Activated T-helper 1 cell treated with anti-CD3 and anti-CD28 coated beads, Interleukin-12 subunit alpha, Interleukin-12 subunit beta, Interleukin-2, Interleukin-4 antibody, amounts not matched to agents 30 ng/mL and 10 ng/mL and 1 ng/mL, durations not matched to agents 14 hours and 24 hours and 36 hours (primary cell): ENCODE measurements around the gene CYP1B1. TPM values are rescaled to one million over a fixed set of nuclear protein-coding genes. Genes with fewer than 3 reads are reported as not detected.
"Not testable (repeated sequence)": the region's sequence is repeated elsewhere in the genome, so short reads cannot be mapped to it uniquely, and the experiment has no call there.

Experiments
- DNase-seq: peaks from one replicate; pipeline ENCODE4 v3.0.0; 2021; ENCODE audit warnings: low spot score
- H3K27ac Mint-ChIP-seq: one replicate; pipeline ENCODE4 v1.8.0; 2021; ENCODE audit warnings: mild to moderate bottlenecking, mixed read lengths
- H3K27me3 Mint-ChIP-seq: one replicate; pipeline ENCODE4 v1.8.0; 2022; ENCODE audit warnings: mild to moderate bottlenecking, moderate library complexity, mixed read lengths; ENCODE audit not compliant: insufficient read depth
- H3K36me3 Mint-ChIP-seq: one replicate; pipeline ENCODE4 v1.8.0; 2021; ENCODE audit warnings: low read depth, mixed read lengths
- H3K4me1 Mint-ChIP-seq: one replicate; pipeline ENCODE4 v1.8.0; 2021; ENCODE audit warnings: low read depth, mixed read lengths
- H3K4me3 Mint-ChIP-seq: one replicate; pipeline ENCODE4 v1.8.0; 2021; ENCODE audit warnings: mild to moderate bottlenecking, moderate library complexity, mixed read lengths
- H3K9me3 Mint-ChIP-seq: one replicate; pipeline ENCODE4 v1.8.0; 2021; ENCODE audit warnings: mixed read lengths
- intact Hi-C: fragments of 100-400 bp; cut with micrococcal nuclease; formaldehyde crosslinking; loops from one replicate; pipeline ENCODE4 v1.15.1; 2024
- total RNA-seq: library from RNA; stranded (reverse); gene quantifications from 2 replicates; pipeline ENCODE4 v1.2.3, GENCODE V29; 2022

The CYP1B1 gene
- total RNA-seq: 12.7 and 14.7 TPM in 2 replicates

- peaks cover 17% of the 10 kb centered on the region for H3K36me3 Mint-ChIP-seq
- H3K27ac Mint-ChIP-seq: peak within 1 kb of the TSS; percentile 74
- no peaks in the 10 kb centered on the region for H3K9me3 Mint-ChIP-seq
- no peak for DNase-seq
- H3K4me3 Mint-ChIP-seq: peak within 1 kb of the TSS; percentile 71
- intact Hi-C loops: loop anchor here (1.0 to 10.0 kb wide), 11 partner anchors 21 to 401 kb away; partner anchors contain the start of genes ATL2, CDC42EP3 and RMDN2
- peaks cover 50% of the 10 kb centered on the region for H3K4me1 Mint-ChIP-seq
- peaks cover 38% of the 10 kb centered on the region for H3K27me3 Mint-ChIP-seq
Observed at GRCh38 chr2:38075507-38076151, at the start of gene CYP1B1. CYP1B1 (minus strand) TSS chr2:38076151; CDS start chr2:38075388, 763 bp downstream.

- no peaks in the 10 kb centered on the region for H3K4me1 Mint-ChIP-seq
Observed at GRCh38 chr2:38125007-38125406, 49.1 kb upstream of the CYP1B1 start.

GRCh38 chr2:38123911-38124310 lies 48.0 kb upstream of the CYP1B1 start:
- peaks cover 23% of the 10 kb centered on the region for H3K9me3 Mint-ChIP-seq
- DNase-seq: no peak
- intact Hi-C loops: no loop called here
- no peaks in the 10 kb centered on the region for H3K36me3 Mint-ChIP-seq
- no peak overlapping the region for H3K4me3 Mint-ChIP-seq
- no peak overlapping the region for H3K27ac Mint-ChIP-seq
- H3K27me3 Mint-ChIP-seq: peaks cover 4% of the 10 kb centered on the region
- no peaks in the 10 kb centered on the region for H3K4me1 Mint-ChIP-seq

More at GRCh38 chr2:38125007-38125406, 49.1 kb upstream of the CYP1B1 start:
- DNase-seq: no peak
- Mint-ChIP-seq H3K4me3 (no peak overlapping the region), H3K9me3 (peaks cover 23% of the 10 kb centered on the region), H3K27ac (no peak overlapping the region), H3K27me3 (peaks cover 4% of the 10 kb centered on the region), H3K36me3 (no peaks in the 10 kb centered on the region)
- intact Hi-C loops: no loop called here

DNA sequence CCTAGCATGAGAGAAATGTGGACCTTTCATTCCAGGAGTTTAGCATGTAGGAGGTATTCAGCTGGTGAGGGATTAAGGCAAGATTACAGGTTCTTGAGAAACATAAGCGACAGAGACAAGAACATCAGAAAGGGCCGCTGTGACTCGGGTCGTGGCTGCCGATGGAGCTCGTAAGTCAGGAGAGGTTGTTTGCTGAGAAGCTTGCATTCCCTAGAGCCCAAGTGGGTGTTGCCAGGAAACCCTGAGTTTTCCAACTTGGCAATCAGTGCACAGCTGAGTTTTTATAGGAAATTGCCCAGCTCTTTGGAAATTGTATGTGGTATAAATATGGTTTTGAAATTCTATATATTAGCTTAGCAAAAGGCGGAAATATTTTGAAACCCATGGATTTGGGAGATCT lies 46.4 kb upstream of the CYP1B1 start:
- intact Hi-C loops: no loop called here
- peaks cover 4% of the 10 kb centered on the region for H3K27me3 Mint-ChIP-seq

DNA sequence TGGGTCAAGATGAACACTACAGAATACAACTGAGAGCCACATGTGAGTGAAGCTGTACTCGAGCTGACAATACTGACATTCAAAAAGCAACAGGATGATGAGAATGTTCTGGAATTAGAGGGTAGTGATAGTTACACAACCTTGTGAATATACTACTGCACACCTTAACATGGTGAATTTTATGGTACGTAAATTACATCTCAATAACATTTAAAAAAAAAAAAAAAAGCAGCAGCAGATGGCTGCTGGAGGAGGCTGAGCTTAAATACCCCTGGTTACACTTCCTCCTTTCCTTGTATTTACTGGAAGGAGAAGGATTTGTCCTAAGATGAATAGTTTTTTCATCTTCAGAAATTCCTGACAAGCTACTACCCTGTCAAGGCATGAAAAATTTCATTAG lies 45.5 kb upstream of the CYP1B1 start:
- H3K36me3 Mint-ChIP-seq: no peaks in the 10 kb centered on the region
- intact Hi-C loops: no loop called here
- no peak overlapping the region for H3K27ac Mint-ChIP-seq
- peaks cover 4% of the 10 kb centered on the region for H3K27me3 Mint-ChIP-seq
- peaks cover 8% of the 10 kb centered on the region for H3K9me3 Mint-ChIP-seq
- no peak for DNase-seq
- no peak overlapping the region for H3K4me3 Mint-ChIP-seq
- H3K4me1 Mint-ChIP-seq: no peaks in the 10 kb centered on the region

More for the DNA sequence above, 46.4 kb upstream of the CYP1B1 start:
- Mint-ChIP-seq H3K9me3 (peaks cover 16% of the 10 kb centered on the region), H3K4me1 (no peaks in the 10 kb centered on the region), H3K27ac (no peak overlapping the region), H3K36me3 (no peaks in the 10 kb centered on the region), H3K4me3 (no peak overlapping the region)
- no peak for DNase-seq

GRCh38 chr2:38120829-38121228 lies 44.9 kb upstream of the CYP1B1 start:
- peaks cover 4% of the 10 kb centered on the region for H3K27me3 Mint-ChIP-seq
- H3K4me1 Mint-ChIP-seq: no peaks in the 10 kb centered on the region
- H3K9me3 Mint-ChIP-seq: peaks cover 1% of the 10 kb centered on the region
- H3K36me3 Mint-ChIP-seq: no peaks in the 10 kb centered on the region
- H3K4me3 Mint-ChIP-seq: no peak overlapping the region
- no peak overlapping the region for H3K27ac Mint-ChIP-seq
- intact Hi-C loops: no loop called here
- no peak for DNase-seq

- H3K36me3 Mint-ChIP-seq: no peaks in the 10 kb centered on the region
- no peak overlapping the region for H3K4me3 Mint-ChIP-seq
- peaks cover 4% of the 10 kb centered on the region for H3K27me3 Mint-ChIP-seq
- H3K4me1 Mint-ChIP-seq: no peaks in the 10 kb centered on the region
- intact Hi-C loops: no loop called here
- no peak overlapping the region for H3K27ac Mint-ChIP-seq
- H3K9me3 Mint-ChIP-seq: no peaks in the 10 kb centered on the region
- no peak for DNase-seq
Observed at GRCh38 chr2:38120264-38120592, 44.3 kb upstream of the CYP1B1 start.

DNA sequence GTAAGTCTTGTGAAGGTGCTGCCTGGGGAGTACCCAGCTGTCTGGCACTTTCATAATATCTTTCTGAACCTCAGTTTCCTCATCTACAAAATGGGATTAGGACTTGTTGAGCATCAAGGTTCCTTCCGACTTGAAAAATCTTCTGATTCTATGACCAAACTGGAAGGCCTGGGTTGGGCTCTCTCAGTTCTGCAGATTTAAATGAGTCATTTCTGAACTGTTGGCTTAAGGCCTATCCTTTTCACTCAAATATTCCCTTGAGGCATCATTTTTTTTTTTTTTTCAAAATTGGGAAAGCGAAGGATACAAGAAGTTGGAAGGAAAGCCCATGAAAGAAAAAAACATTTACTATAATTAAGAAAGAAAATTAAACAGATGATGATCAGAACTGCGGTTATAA lies 40.8 kb upstream of the CYP1B1 start:
- intact Hi-C loops: loop anchor here (5.0 kb wide), 1 partner anchor 224 kb away; no protein-coding TSS in a partner anchor
- no peak for DNase-seq
- H3K36me3 Mint-ChIP-seq: no peaks in the 10 kb centered on the region

DNA sequence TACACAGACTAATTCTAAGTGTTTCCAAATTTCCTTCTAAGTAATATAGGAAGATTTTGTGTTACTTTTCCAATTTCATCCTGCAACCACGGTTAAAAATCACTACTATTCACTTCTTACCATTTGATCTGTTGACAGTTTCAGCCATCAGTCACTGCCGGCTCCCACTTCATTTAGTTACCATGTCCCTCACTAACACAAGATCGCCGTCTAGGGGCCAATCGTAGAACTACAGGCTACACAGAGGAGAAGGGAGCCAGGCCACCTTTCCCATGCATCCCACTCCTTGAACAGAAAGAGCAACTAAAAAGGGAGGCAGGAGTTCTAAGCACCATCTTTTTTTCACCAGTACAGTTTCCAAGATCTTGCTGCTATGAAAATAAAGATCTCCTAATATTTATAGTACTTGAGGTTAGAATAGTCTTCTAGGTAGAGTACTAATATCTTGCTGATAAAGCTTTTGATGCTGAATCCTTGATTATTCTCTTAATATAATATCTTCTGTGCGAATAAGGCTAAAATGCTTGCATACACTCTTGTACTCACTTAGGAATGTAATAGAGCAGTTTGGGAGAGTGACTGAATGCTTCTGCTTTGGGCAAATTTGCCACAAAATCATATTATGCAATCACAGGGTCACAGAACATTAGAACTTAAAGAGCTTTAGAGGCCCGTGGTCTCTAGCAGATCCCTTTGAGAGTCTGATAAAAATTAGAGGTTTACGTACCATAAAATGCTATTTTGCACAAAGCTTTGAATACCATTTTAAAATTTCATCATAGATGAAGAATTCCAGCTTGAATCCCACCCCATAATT lies 39.5 kb upstream of the CYP1B1 start:
- no peak overlapping the region for H3K27ac Mint-ChIP-seq
- H3K4me3 Mint-ChIP-seq: no peak overlapping the region
- H3K9me3 Mint-ChIP-seq: peaks cover 9% of the 10 kb centered on the region
- DNase-seq: peak; percentile 47
- intact Hi-C loops: loop anchor here (1.0 to 5.0 kb wide), 6 partner anchors 19 to 393 kb away; partner anchors contain the start of gene CYP1B1
- no peaks in the 10 kb centered on the region for H3K4me1 Mint-ChIP-seq
- H3K27me3 Mint-ChIP-seq: peaks cover 3% of the 10 kb centered on the region
- no peaks in the 10 kb centered on the region for H3K36me3 Mint-ChIP-seq

More for the DNA sequence above, 40.8 kb upstream of the CYP1B1 start:
- Mint-ChIP-seq H3K27me3 (peaks cover 7% of the 10 kb centered on the region), H3K4me3 (no peak overlapping the region), H3K4me1 (no peaks in the 10 kb centered on the region), H3K9me3 (peaks cover 5% of the 10 kb centered on the region), H3K27ac (no peak overlapping the region)

DNA sequence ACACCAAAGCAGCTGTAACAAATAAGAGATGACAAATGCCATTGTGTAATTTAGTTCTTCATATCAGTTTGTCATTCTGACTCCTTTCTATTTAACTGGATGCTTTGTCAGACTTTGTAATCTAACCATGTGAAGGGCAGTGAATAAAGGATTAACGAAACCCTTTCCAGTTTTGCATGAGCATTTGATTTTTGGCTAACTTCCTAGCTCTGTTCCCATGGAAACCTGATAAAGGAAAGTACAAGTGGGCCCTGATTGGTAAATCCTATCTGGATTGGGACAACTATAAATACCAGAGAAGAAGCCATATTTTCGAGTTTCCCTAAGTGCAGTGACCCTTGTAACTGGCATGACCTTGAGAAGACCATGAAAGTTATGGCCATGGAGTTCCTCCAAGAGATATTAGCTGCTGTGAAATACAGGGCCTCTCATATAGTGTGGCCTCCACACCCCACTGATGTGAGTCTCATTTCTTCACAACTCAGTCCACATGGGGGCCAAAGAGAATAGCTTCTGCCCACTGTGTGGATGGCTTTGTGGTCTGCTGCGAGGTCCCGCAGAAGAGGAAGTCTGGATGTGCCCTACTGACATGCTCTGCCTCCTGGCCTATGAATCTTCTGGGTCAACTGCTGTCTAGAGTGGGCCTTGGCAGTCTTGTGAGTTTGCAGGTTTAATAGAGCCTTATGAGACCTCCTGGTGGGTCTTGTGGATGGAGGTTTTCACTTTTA lies 38.2 kb upstream of the CYP1B1 start:
- intact Hi-C loops: loop anchor here (2.0 kb wide), 1 partner anchor 17 kb away; no protein-coding TSS in a partner anchor
- DNase-seq: no peak
- H3K9me3 Mint-ChIP-seq: peaks cover 9% of the 10 kb centered on the region
- no peak overlapping the region for H3K4me3 Mint-ChIP-seq
- H3K27ac Mint-ChIP-seq: no peak overlapping the region
- H3K4me1 Mint-ChIP-seq: peaks cover 1% of the 10 kb centered on the region
- H3K27me3 Mint-ChIP-seq: peaks cover 3% of the 10 kb centered on the region
- no peaks in the 10 kb centered on the region for H3K36me3 Mint-ChIP-seq

DNA sequence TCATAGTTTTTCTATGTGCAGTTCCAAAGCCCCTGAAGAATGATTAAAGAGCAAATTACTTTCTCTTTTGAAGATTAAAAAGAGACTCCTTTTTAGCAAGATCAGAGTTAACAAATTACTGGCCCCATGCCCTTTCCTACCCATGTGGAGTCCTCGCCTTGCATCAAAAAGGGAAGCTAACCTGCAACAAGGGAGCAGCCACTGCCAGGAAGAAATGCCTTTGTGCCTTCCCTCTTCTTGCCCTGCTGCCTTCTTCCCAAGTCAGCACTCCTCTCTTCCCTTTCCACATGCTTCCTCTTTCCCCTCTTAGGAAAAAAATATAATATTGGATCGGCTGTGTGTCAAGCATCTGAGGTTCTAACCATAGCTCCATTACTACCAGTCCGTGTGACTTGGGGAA lies 37.1 kb upstream of the CYP1B1 start:
- Mint-ChIP-seq H3K9me3 (peaks cover 9% of the 10 kb centered on the region), H3K4me3 (no peak overlapping the region), H3K27ac (no peak overlapping the region), H3K27me3 (peaks cover 3% of the 10 kb centered on the region), H3K36me3 (no peaks in the 10 kb centered on the region), H3K4me1 (peaks cover 7% of the 10 kb centered on the region)
- intact Hi-C loops: no loop called here
- no peak for DNase-seq

GRCh38 chr2:38111350-38111749 lies 35.4 kb upstream of the CYP1B1 start:
- intact Hi-C loops, H3K4me3 Mint-ChIP-seq, DNase-seq: not testable (repeated sequence)

More at GRCh38 chr2:38111350-38111749, 35.4 kb upstream of the CYP1B1 start:
- not testable (repeated sequence) for H3K36me3 Mint-ChIP-seq, H3K9me3 Mint-ChIP-seq, H3K27ac Mint-ChIP-seq, H3K27me3 Mint-ChIP-seq
- peaks cover 19% of the 10 kb centered on the region for H3K4me1 Mint-ChIP-seq
